Esophagus muscularis mucosa (tissue), 4 donors: ENCODE data around the gene USP47. TPM values are rescaled to one million over a fixed set of nuclear protein-coding genes. Genes with fewer than 3 reads are reported as not detected.
A peak's percentile ranks its signal among the peaks of the same experiment; 100 is the strongest.

Experiments
- DNase-seq: peaks from one replicate; pipeline ENCODE4 v3.0.0-alpha.2; 2017; ENCODE audit errors: extremely low spot score
- H3K27ac ChIP-seq, 4 donors: fragments of 200-600 bp; sonication (generic); replicated peaks in 1 of 4; 1 replicate in 3 of 4; 2 replicates in 1 of 4; pipeline ENCODE4 v1.5.1; 2016 to 2019; ENCODE audit warnings: mild to moderate bottlenecking in 1 of 4
- H3K27me3 ChIP-seq, 4 donors: fragments of 200-600 bp; sonication (generic); one replicate each; pipeline versions ENCODE4 v1.5.1 to v1.6.0; 2016 to 2019
- H3K36me3 ChIP-seq, 4 donors: fragments of 200-600 bp; sonication (generic); one replicate each; pipeline ENCODE4 v1.5.1; 2016 to 2019
- H3K4me1 ChIP-seq, 4 donors: fragments of 200-600 bp; sonication (generic); one replicate each; pipeline ENCODE4 v1.5.1; 2016 to 2019
- H3K4me3 ChIP-seq, 4 donors: fragments of 200-600 bp; sonication (generic); 1 replicate in 2 of 4; 2 replicates in 2 of 4; pipeline ENCODE4 v1.5.1; 2016 to 2019; ENCODE audit warnings: mild to moderate bottlenecking in 4 of 4, moderate library complexity in 1 of 4
- H3K9me3 ChIP-seq, 4 donors: fragments of 200-600 bp; sonication (generic); 1 replicate in 3 of 4; 2 replicates in 1 of 4; pipeline ENCODE4 v1.5.1; 2016 to 2019
- CTCF ChIP-seq, 3 experiments: fragments of 200-600 bp in 2 of 3; fragments of 450-650 bp in 1 of 3; sonication (generic) in 2 of 3; IDR thresholded peaks; one replicate each; pipeline ENCODE4 v1.5.1; 2017 to 2019; ENCODE audit warnings: antibody characterized with exemption in 3 of 3, mild to moderate bottlenecking in 2 of 3, moderate library complexity in 1 of 3
- EP300 ChIP-seq: sonication (generic); formaldehyde crosslinking; IDR thresholded peaks from one replicate; pipeline ENCODE4 v1.6.1; 2017; ENCODE audit warnings: antibody characterized with exemption
- POLR2A ChIP-seq: fragments of 450-650 bp; IDR thresholded peaks from one replicate; pipeline ENCODE4 v1.6.1; 2017; ENCODE audit warnings: antibody characterized with exemption, moderate library complexity, mild to moderate bottlenecking, low read depth
- POLR2AphosphoS5 ChIP-seq, 2 donors: sonication (generic); formaldehyde crosslinking; IDR thresholded peaks; one replicate each; pipeline ENCODE4 v1.6.1; 2017; ENCODE audit warnings: antibody characterized with exemption in 2 of 2
- WGBS: methylation state at CpG from one replicate; pipeline ENCODE4 v1.1.5; 2018; 5-methylcytosine and 5-hydroxymethylcytosine counted together
- intact Hi-C: fragments of 100-400 bp; cut with DNase I; formaldehyde crosslinking; loops from one replicate; pipeline ENCODE4 v1.15.1; 2023
- total RNA-seq, 4 donors: library from RNA; depleted of rRNA; stranded (reverse); fragments of >200 nt; gene quantifications; one replicate each; pipeline versions ENCODE4 v1.1.0 to v1.2.1, GENCODE V29; 2016

USP47 gene
- total RNA-seq, 4 donors from 2014 or later = 86.2 to 112 (median 96.5) TPM

GRCh38 chr11:11992257-11993212 lies 150.8 kb downstream of the USP47 start:
- Histone ChIP-seq H3K4me1 (peaks cover 32 to 35% (median 34%) of the 10 kb centered on the region in 4 donors), H3K27ac (no peak overlapping the region), H3K27me3 (no peaks in the 10 kb centered on the region), H3K9me3 (no peaks in the 10 kb centered on the region), H3K36me3 (peaks cover 0 to 33% (median 7%) of the 10 kb centered on the region in 4 donors), H3K4me3 (no peak overlapping the region)
- DNase-seq = no peak
- intact Hi-C loops = no loop called here
- TF ChIP-seq POLR2A = no peak
- no peak for TF ChIP-seq CTCF (IDR thresholded peaks at IDR 0.05)
- TF ChIP-seq EP300 = no peak
- no peak for TF ChIP-seq POLR2AphosphoS5 (IDR thresholded peaks at IDR 0.05)
- 80% methylated on average over 6 of the region's 6 CpGs for WGBS

GRCh38 chr11:11993839-11994238 lies 152.1 kb downstream of the USP47 start:
- WGBS = 61% methylated on average over 8 of the region's 8 CpGs
- TF ChIP-seq POLR2AphosphoS5 (IDR thresholded peaks at IDR 0.05) = peak in 1 of 2 donors; percentile 43
- TF ChIP-seq POLR2A = no peak

GRCh38 chr11:11995601-11996000 lies 153.8 kb downstream of the USP47 start:
- Histone ChIP-seq H3K27ac (no peak overlapping the region), H3K36me3 (peaks cover 0 to 55% (median 14%) of the 10 kb centered on the region in 4 donors), H3K4me1 (peaks cover 11 to 12% (median 12%) of the 10 kb centered on the region in 4 donors), H3K9me3 (no peaks in the 10 kb centered on the region), H3K4me3 (no peak overlapping the region), H3K27me3 (no peaks in the 10 kb centered on the region)
- intact Hi-C loops = no loop called here
- TF ChIP-seq CTCF (IDR thresholded peaks at IDR 0.05) (no peak), POLR2AphosphoS5 (IDR thresholded peaks at IDR 0.05) (no peak), POLR2A (no peak), EP300 (no peak)
- DNase-seq = no peak
- WGBS = 96% methylated on average over 6 of the region's 6 CpGs

More at GRCh38 chr11:11993839-11994238, 152.1 kb downstream of the USP47 start:
- H3K9me3 ChIP-seq = no peaks in the 10 kb centered on the region
- peak overlapping the region in 2 of 4 donors; percentile 21 to 35 for H3K27ac ChIP-seq
- H3K36me3 ChIP-seq = peaks cover 0 to 46% (median 10%) of the 10 kb centered on the region in 4 donors
- H3K27me3 ChIP-seq = no peaks in the 10 kb centered on the region
- DNase-seq = no peak
- no peak overlapping the region for H3K4me3 ChIP-seq
- intact Hi-C loops = no loop called here
- peaks cover 19 to 22% (median 21%) of the 10 kb centered on the region in 4 donors for H3K4me1 ChIP-seq

GRCh38 chr11:11996321-11997048 lies 154.7 kb downstream of the USP47 start:
- Histone ChIP-seq H3K4me1 (peaks cover 11 to 12% (median 12%) of the 10 kb centered on the region in 4 donors), H3K27ac (no peak overlapping the region), H3K4me3 (no peak overlapping the region), H3K9me3 (no peaks in the 10 kb centered on the region), H3K36me3 (peaks cover 0 to 64% (median 17%) of the 10 kb centered on the region in 4 donors), H3K27me3 (no peaks in the 10 kb centered on the region)
- DNase-seq = no peak
- 96% methylated on average over 8 of the region's 11 CpGs for WGBS
- intact Hi-C loops = no loop called here
- TF ChIP-seq POLR2A = no peak
- TF ChIP-seq EP300 = no peak
- TF ChIP-seq CTCF (IDR thresholded peaks at IDR 0.05) = no peak
- no peak for TF ChIP-seq POLR2AphosphoS5 (IDR thresholded peaks at IDR 0.05)

DNA sequence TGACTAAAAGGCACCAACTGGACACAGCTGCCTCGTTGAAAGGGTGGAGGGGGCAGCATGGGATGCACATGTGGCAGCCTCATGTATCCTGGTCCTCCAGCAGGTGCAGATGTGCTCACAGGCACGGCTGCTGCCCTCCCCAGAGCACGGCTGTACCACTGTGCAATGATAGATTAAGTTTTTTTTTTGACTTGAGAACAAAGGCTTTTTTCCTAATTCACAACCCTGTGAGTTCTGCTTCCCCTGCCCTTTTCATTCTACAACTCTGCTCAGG lies 155.2 kb downstream of the USP47 start:
- WGBS = 86% methylated on average over 3 of the region's 3 CpGs
- Histone ChIP-seq H3K9me3 (no peaks in the 10 kb centered on the region), H3K4me1 (peaks cover 8 to 12% (median 11%) of the 10 kb centered on the region in 4 donors), H3K27ac (no peak overlapping the region), H3K4me3 (no peak overlapping the region), H3K36me3 (peaks cover 0 to 69% (median 19%) of the 10 kb centered on the region in 4 donors), H3K27me3 (no peaks in the 10 kb centered on the region)
- intact Hi-C loops = no loop called here
- DNase-seq = no peak
- no peak for TF ChIP-seq CTCF (IDR thresholded peaks at IDR 0.05)
- no peak for TF ChIP-seq POLR2AphosphoS5 (IDR thresholded peaks at IDR 0.05)
- TF ChIP-seq EP300 = no peak
- no peak for TF ChIP-seq POLR2A
